Amniotic stem cell (primary cell): ENCODE results near the gene CHD2.
"Not testable (repeated sequence)": the region's sequence is repeated elsewhere in the genome, so short reads cannot be mapped to it uniquely, and the experiment has no call there.

Experiments
- DNase-seq: peaks from one replicate; lab custom pipeline; 2025; lab: John Stamatoyannopoulos, UW

CHD2 gene

DNA sequence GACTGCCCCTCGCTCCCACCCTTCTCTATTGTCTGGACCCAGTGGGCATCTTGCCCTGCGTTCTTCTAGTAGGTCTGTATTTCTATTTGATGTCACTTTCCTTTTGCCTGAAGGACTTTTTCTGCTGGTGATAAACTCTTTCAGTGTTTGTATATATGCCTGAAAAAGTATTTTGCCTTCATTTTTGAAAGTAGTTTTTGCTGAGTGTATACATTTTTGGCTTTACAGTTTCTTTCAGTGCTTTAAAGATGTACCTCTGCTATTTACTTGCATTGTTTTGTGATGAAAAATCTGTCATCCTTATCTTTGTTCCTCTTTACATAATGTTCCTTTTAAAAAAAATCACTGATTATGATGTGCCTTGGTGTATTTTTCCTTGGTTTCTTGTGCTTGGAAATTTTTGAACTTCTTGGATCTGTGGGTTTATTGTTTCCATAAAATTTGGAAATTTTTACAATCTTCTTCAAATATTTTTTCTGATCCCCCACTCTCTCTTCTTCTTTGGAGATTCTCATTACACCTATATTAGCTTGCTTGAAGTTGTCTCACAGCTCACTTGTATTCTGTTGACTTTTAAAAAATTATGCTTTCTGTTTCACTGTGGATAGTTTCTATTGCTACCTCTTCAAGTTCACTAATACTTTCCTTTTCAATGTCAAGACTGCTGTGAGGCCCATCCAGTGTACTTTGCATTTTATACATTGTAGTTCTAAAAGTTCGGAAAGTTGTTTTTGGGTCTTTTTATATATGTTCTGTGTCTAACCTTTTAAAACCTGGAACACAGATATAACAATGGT, 121.0 kb downstream of the CHD2 start:
- no peak for DNase-seq

GRCh38 chr15:93024293-93024692, 124.2 kb downstream of the CHD2 start:
- DNase-seq, result no peak

- DNase-seq, result no peak
Measured at GRCh38 chr15:93024716-93025624, 124.8 kb downstream of the CHD2 start.

DNA sequence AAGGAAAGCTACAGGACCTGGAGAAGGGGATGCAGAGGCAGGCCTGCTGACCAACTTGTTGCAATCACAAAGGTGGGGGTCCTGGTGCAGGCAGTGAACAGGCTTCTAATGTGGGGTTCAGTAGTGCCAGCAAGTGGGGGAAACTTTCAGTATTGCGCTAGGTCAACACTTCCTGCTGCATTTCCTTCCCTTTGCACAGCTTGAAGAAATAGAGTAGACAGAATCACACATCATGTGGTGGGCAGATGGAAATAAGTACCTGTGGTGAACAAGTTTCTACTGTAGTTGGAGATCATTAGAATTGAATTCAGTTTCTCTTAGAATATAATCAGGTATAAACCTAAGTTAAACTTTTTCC, 125.5 kb downstream of the CHD2 start:
- no peak for DNase-seq

- no peak for DNase-seq
Measured at GRCh38 chr15:93026380-93026817, 126.3 kb downstream of the CHD2 start.

DNA sequence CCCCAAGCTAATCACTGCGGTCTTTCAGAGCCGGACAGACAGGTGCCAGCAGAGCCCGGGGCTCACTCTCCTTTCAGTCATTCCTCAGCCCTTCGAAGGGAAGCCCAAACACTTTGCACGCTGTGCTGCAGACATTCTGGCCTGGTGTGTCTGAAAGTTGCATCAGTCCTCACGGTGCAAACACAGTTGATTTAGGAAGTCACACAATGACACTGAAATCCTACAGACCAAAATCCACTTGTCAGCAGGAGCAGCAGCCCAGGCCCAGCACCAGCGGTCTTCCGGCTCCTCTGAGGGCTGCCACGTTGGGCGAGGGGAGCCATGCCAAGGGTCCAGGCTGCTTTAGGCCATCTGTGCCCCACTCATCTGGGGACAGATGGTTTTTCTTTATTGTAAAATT, 127.3 kb downstream of the CHD2 start:
- DNase-seq, result no peak

- DNase-seq, result no peak
Measured at GRCh38 chr15:93028111-93028631, 128.0 kb downstream of the CHD2 start.

DNA sequence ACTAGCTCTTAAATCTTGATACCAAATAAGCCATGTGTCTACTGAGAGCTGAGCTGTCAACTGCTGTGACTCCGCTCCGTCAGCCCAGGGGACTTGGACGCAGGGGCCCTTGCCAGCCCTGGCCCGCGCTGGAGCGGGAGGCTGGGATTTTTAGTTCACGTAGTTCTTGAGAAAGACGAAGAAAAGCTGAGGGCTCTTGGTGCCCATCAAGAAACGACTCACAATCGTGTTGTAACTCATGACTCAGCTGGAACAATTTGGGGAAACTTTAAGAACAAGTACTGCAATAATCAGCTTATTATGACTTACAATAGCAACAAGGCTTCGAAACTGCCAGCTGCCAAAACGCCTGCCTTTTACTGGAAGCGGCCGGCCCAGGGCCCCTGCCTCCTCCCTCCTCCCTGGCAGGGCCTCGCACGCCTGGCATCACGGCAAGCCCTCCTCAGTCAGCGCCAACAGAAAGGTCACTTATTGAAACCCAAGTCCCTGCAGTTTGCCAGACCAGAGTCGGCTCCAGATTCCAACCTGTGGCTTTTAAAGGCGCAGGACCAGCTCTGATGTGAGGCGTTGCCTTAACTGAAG, 128.6 kb downstream of the CHD2 start:
- DNase-seq, result no peak

DNA sequence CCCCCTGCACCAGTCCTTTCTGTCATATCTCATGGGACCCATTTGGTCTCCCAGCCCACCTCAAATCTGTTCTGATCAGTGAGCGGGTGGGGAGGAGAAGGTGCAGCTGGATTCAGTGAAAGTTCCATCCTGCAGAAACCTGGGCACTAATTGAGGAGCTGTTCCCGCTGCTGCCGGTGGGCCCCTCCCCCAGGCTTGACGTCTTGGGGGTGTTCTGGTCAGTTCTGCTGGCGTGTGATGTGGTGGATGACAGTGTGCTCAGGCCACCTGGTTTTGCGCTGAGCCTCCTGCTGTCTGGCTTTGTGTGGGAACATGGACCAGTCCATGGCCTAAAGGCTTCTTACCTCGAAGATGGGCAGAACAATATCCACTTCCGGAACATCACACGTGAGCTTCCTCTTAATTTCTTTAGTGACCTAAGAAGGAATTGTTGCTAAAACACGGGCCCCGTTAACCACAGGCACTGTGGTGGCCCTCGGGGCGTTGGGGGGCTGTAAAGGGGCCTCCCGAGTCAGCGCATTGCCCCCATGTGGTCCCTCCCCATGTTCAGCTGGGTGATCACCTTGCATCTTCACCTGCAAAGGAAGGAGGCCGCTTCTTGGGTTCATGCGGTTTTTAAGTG, 129.2 kb downstream of the CHD2 start:
- no peak for DNase-seq

DNA sequence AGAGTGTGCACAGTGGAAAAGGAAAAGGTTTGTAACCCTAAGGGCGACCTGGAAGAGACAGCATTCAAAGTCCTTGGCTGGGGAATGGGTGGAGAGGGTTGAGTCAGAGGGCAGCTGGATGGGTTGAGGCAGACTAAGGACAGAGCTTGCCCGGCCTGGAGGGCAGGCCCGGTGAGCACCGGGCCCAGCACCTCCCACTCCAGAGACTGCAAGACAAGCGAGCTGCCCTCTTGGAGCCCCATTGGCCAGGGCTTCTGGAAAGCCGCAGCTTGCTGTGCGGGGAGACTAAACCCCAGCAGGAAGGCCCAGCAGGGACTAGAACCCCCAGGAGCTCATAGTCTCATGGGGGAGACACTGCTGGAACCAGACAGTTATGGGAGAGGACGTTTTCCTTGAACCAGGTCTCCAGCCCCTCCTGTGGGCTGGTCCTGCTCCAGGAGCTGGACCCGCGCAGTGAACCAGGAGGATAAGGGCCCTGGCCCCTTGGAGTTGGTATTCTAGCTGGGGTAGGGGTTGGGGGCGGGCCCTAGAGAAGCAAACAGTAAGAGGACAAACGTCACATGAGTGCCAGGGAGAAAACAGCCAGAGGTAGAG, 129.8 kb downstream of the CHD2 start:
- no peak for DNase-seq

GRCh38 chr15:93030430-93031102, 130.4 kb downstream of the CHD2 start:
- no peak for DNase-seq

DNA sequence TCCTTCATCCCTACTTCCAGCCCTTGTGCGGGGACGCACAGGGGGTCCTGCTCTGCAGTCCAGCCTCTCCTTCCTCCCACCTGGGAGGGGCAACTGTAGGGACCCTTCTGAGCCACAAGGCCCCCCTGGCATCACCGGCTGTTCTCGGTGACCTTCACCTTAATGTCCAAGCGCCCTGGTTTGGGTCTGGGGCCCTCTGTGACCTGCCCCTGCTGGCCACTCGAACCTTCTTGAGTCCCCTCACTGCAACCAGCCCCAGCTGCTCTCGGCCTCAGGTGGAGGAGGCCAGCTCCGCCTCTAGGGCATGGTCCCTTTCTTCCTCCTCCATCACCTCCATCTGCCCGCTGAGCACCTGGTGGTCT, 131.0 kb downstream of the CHD2 start:
- DNase-seq, result no peak

DNA sequence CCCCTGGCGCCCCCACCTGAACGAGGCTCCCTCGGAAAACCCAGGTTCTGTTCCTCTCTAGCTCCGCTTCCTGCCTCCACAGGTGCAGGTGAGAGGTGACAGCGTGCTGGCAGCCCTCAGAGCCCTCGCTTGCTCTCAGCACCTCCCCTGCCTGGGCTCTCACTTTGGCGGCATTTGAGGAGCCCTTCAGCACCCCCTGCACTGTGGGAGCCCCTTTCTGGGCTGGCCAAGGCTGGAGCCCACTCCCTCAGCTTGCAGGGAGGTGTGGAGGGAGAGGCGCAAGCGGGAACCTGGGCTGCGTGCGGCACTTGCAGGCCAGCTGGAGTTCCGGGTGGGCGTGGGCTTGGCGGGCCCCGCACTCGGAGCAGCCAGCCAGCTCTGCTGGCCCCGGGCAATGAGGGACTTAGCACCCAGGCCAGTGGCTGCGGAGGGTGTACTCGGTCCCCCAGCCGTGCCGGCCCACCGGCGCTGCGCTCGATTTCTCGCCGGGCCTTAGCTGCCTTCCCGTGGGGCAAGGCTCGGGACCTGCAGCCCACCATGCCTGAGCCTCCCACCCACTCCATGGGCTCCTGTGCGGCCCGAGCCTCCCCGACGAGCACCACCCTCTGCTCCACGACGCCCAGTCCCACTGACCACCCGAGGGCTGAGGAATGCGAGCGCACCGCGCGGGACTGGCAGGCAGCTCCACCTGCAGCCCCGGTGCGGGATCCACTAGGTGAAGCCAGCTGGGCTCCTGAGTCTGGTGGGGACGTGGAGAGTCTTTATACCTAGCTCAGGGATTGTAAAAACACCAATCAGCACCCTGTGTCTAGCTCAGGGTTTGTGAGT, 131.6 kb downstream of the CHD2 start:
- not testable (repeated sequence) for DNase-seq

GRCh38 chr15:93032515-93033206, 132.5 kb downstream of the CHD2 start:
- DNase-seq, result not testable (repeated sequence)

GRCh38 chr15:93033434-93034045, 133.4 kb downstream of the CHD2 start:
- no peak for DNase-seq

DNA sequence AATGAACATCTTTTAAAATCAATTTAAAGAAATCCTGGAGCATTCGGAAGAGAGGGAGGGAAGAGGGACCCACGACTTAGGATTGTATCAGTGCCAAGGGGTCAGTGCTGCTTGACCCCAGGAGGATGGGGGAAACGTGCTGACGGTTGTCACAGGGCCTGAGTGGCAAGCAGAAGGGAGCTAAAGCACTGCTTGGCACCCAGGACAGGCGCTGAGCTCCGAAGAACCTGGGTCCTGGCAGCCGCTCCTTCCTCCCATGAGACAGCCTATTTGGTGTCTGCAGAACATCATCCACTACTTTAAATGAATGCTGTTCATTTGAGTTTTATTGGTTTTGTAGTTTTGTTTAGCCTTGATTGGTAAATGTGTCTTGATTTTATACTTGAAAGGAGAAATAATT, 134.4 kb downstream of the CHD2 start:
- DNase-seq, result no peak

DNA sequence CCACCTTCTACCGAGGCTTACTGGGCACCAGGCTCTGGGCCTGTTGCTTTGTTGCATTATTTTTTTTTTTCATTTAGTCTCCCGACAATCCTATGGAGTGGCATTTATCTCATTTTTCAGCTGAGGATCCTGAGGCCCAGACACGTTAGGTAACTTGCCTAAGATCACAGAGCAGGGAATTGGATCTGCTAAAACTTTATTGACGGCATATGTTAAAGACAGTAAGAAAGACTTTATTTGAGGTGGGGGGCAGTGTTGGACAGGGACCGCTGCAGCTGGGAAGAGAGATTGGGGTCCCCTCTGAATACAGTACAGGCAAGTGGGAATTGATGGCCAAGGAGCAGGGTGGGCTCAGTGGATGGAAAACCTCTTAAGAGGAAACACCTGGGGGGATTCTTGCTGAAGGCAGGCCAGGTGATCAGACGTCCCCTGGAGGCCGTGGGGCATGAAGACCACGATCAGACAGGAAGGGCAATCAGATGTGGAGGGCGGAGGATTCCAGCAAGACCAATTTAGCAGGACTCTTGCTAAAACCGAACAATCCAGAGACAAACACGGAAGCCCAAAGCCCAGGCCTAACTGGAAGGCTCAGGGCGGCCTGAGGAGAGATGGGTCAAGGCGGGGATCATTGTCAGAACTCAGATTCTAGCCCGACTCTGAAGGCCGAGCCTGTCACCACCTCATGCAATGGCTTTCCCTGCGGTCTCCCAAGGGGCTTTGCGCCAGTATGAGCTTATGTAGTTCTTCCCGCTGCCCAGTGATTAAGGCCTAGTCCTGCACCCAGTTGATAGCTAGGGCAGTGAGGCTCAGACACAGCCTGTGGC, 135.2 kb downstream of the CHD2 start:
- DNase-seq, result no peak
